HG02943 (cell line): ENCODE measurements around the gene NCBP1.
"Not testable (repeated sequence)": the region's sequence is repeated elsewhere in the genome, so short reads cannot be mapped to it uniquely, and the experiment has no call there.

Experiments
- ATAC-seq: cut with Tn5 transposase; IDR thresholded peaks from one replicate; pipeline ENCODE4 v1.9.1; 2021; ENCODE audit warnings: mild to moderate bottlenecking, low read depth, moderate library complexity; ENCODE audit not compliant: unreplicated experiment

NCBP1 gene

DNA sequence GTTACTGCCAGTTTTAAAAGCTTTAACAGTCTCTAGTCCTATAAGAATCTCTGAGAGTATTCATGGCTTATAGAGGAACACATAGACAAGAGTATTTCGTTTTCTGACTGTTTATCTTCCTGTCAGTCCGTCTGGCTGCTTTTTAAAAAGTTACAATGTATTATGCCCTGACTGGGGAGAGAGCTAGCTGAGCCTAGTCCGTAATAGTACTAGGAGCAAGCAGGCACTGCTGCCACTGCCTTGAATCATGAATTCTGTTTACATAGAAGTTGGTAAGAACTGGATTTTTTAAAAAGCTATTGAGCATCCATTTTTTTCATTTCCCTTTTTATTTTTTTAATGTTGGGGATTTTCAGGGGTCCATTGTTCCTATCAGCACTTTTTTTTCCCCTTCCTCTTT lies 37.0 kb downstream of the NCBP1 start:
- no peak for ATAC-seq

DNA sequence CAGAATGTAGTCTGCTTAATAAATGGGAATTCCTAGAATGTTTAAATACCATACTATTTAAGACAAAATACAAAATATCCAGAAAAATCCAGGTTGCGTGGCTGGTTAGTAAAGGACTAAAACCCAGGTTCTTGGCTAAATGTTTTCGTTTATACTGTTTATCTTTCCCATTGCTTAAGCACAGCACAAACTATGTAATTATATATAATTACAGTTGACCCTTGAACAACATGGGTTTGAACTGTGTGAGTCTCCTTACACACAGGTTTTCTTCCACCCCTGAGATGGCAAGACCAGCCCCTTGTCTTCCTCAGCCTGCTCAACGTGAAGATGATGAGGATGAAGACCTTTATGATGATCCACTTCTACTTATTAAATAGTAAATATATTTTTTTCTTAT lies 38.8 kb downstream of the NCBP1 start:
- no peak for ATAC-seq

DNA sequence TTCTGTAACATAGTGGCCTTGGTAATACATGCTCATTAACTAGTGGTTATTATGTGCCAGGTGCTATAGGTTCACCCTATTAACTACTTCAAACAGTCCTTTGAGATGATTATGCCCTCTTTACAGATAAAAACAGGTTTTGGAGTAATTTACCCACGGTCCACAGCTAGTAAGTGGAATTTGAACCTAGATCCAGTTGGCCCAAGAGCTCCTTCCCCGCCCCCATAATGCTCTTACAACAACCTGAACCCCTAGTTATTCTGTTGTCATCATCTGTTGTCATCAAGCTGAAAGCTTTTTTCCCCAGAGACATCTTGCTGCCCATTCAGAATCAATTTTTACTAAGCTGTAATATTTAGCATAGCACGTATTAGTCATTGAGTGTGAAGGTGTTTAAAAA lies 40.3 kb downstream of the NCBP1 start:
- no peak for ATAC-seq

- no peak for ATAC-seq
Observed at GRCh38 chr9:97675655-97676054, 42.0 kb downstream of the NCBP1 start.

- no peak for ATAC-seq
Observed at GRCh38 chr9:97682242-97682641, 48.6 kb downstream of the NCBP1 start.

GRCh38 chr9:97688654-97689053 lies 55.0 kb downstream of the NCBP1 start:
- ATAC-seq: no peak

GRCh38 chr9:97689401-97690180 lies 56.0 kb downstream of the NCBP1 start:
- ATAC-seq: no peak

GRCh38 chr9:97694769-97695168 lies 61.1 kb downstream of the NCBP1 start:
- no peak for ATAC-seq

- ATAC-seq: no peak
Observed at GRCh38 chr9:97695390-97695789, 61.8 kb downstream of the NCBP1 start.

DNA sequence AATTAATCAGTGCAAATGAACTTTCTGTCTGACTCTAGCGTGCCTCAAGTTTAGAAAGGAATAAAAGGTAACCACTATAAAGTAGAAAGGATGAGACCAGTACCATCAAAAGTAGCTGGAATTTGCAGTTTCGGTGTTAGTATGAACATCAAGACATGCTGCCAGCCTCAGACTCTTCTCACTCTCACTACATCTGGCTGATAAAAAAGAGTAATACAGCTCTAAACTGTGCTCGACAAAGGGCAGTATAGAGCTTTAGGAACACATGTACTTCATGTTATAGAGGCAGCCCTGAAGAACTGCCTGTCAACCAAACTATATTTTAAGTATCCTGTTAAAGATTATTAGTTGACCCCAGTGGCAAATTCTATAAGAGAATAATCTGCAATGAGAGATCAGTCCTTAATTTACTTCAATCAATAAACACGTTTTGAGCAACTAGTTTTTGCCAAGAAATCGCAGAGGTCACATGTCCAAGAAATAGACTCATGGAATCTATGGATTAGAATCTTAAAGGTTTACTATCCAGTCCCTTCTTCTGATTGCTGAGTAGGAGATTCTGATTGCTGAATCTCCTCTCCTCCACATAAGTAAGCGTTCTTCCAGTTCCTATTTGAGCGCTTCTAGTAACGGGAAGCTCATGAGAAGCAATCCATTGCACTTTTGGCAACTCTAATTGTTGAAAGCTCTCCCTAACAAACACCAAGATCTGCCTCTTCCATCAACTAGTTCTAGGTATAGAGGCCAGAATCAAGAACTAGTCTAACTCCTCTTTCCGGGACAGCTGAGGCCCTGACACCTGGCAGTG lies 62.6 kb downstream of the NCBP1 start:
- no peak for ATAC-seq

GRCh38 chr9:97696803-97697601 lies 63.4 kb downstream of the NCBP1 start, which contains the start of gene XPA:
XPA (minus strand) TSS chr9:97697340; CDS start chr9:97697292, 48 bp downstream.
- peak; percentile 91 for ATAC-seq

DNA sequence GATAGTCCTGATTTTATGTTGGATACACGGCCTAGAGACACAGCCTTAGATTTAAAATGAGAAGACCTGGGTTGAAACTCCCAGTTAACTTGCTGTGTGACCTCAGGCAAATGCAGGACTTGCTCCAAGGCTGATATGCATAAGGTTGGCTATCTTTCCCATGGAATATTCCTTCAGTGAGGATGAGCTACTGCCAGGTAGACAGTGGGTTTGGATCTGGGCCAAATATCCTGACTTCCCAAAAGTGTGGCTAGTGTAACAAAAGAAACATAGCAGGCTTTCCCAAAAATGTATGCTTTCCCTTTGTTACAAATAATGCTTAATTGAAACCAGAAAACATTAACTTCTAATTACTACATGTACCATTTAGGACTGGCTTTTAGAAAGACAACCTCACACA lies 64.2 kb downstream of the NCBP1 start:
- no peak for ATAC-seq

- ATAC-seq: no peak
Observed at GRCh38 chr9:97698865-97699264, 65.2 kb downstream of the NCBP1 start.

DNA sequence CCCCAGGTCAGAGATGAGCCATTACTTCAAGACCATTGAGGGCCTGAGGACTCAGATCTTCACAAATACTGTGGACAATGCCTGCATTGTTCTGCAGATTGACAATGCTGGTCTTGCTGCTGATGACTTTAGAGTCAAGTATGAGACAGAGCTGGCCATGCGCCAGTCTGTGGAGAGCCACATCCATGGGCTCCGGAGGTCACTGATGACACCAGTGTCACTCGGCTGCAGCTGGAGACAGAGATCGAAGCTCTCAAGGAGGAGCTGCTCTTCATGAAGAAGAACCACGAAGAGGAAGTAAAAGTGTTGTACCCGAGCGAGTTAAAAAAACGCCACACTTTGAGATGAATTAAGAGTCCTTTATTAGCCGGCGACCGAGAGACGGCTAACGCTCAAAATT lies 65.7 kb downstream of the NCBP1 start:
- ATAC-seq: not testable (repeated sequence)

GRCh38 chr9:97699824-97700223 lies 66.2 kb downstream of the NCBP1 start:
- ATAC-seq: not testable (repeated sequence)

GRCh38 chr9:97703437-97704344 lies 70.1 kb downstream of the NCBP1 start:
- no peak for ATAC-seq

DNA sequence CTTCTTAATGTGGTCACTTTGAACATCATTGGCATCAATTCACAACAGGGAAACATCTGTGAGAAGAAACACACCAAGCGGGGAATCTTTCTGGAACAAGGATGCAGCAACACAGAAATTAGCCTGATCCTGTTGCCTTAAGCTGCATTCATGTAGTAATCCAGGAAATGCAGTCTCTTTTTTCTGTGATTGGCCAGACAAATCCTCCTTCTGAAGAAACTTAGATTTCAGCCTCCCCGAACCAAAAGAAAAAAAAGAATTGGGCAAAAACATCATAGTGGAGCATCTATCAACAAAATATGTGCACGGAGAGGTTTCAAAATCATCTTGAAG lies 70.7 kb downstream of the NCBP1 start:
- no peak for ATAC-seq

- ATAC-seq: no peak
Observed at GRCh38 chr9:97704851-97705250, 71.2 kb downstream of the NCBP1 start.

DNA sequence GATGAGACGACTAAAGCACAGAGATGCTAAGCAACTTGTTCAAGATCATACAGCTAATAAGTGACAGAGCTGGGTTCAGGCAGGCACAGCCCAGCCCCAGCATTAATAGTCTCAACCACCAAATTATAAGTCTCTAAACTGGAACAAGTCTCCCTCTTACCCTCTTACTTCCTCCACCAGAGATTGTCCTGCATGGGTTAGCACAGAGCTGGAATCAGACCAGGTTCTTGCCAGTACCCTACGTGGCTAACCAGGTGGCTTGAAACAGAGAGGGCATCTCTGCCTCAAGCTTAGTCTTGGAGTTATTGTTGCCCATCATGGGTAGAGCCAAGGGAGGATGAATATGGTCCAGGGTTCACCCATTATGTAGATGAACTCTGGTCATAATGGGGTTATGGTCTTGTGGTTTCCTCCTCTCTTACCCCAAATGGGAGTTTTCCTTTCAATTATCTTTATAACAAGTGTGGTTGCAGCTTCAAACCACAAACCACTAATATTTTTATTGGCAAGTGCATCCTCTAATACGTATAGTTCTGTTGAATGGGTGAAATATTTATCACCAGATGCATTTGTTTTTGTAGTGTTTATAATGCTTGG lies 71.8 kb downstream of the NCBP1 start:
- ATAC-seq: no peak

DNA sequence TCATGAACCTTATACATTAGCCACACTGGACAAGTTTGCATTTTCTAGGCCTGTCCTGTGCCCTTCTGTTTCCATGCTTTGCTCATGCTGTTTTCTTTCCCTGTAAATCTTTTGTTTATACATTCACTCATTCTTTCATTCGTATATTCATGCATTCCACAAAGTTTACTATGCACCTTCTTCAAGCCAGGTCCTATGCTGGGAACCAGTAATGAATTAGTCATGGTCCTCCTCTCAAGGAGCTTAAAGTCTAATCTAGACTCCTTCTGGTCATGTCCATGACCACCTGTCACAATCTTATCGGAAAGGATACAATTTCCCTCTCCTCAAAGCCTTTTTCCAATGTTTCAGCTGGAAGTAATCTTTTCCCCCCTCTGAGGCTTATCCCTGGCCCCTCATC lies 72.6 kb downstream of the NCBP1 start:
- no peak for ATAC-seq
